NCI-H226 (cell line): ENCODE results near the gene BTG4.

Experiments used
- DNase-seq: peaks from one replicate; pipeline ENCODE4 v3.0.0-alpha.2; 2015

Gene BTG4

GRCh38 chr11:111479666-111480065, 32.5 kb downstream of the BTG4 start:
- DNase-seq: no peak

- no peak for DNase-seq
Observed at GRCh38 chr11:111477898-111478297, 34.3 kb downstream of the BTG4 start.

- DNase-seq: no peak
Observed at GRCh38 chr11:111476956-111477355, 35.2 kb downstream of the BTG4 start.

- no peak for DNase-seq
Observed at GRCh38 chr11:111476366-111476765, 35.8 kb downstream of the BTG4 start.

- DNase-seq: no peak
Observed at GRCh38 chr11:111474432-111474831, 37.8 kb downstream of the BTG4 start.

- DNase-seq: peak; percentile 30
Observed at GRCh38 chr11:111472228-111472627, 40.0 kb downstream of the BTG4 start.

- DNase-seq: no peak
Observed at GRCh38 chr11:111469200-111469599, 43.0 kb downstream of the BTG4 start.

- no peak for DNase-seq
Observed at GRCh38 chr11:111466615-111467014, 45.6 kb downstream of the BTG4 start.

GRCh38 chr11:111465400-111465799, 46.8 kb downstream of the BTG4 start:
- peak; percentile 31 for DNase-seq

- DNase-seq: no peak
Observed at GRCh38 chr11:111463276-111463675, 48.9 kb downstream of the BTG4 start.

- no peak for DNase-seq
Observed at GRCh38 chr11:111462329-111462728, 49.9 kb downstream of the BTG4 start.

- no peak for DNase-seq
Observed at GRCh38 chr11:111461460-111462235, 50.5 kb downstream of the BTG4 start.

- DNase-seq: peak; percentile 37
Observed at GRCh38 chr11:111460856-111461255, 51.3 kb downstream of the BTG4 start.

- no peak for DNase-seq
Observed at GRCh38 chr11:111460340-111460739, 51.8 kb downstream of the BTG4 start.

GRCh38 chr11:111459506-111460270, 52.5 kb downstream of the BTG4 start:
- DNase-seq: no peak

GRCh38 chr11:111457731-111458368, 54.3 kb downstream of the BTG4 start:
- DNase-seq: no peak

- no peak for DNase-seq
Observed at GRCh38 chr11:111456859-111457730, 55.1 kb downstream of the BTG4 start.

GRCh38 chr11:111456086-111456858, 55.9 kb downstream of the BTG4 start:
- DNase-seq: no peak

GRCh38 chr11:111455291-111456085, 56.7 kb downstream of the BTG4 start:
- no peak for DNase-seq

GRCh38 chr11:111454561-111455192, 57.5 kb downstream of the BTG4 start:
- DNase-seq: peak; percentile 43
